Measurements from ENCODE around the gene DHRS9. TPM values are rescaled to one million over a fixed set of nuclear protein-coding genes. Genes with fewer than 3 reads are reported as not detected.

Gene DHRS9
- total RNA-seq, 2 experiments from 2014 or later: not detected

DNA sequence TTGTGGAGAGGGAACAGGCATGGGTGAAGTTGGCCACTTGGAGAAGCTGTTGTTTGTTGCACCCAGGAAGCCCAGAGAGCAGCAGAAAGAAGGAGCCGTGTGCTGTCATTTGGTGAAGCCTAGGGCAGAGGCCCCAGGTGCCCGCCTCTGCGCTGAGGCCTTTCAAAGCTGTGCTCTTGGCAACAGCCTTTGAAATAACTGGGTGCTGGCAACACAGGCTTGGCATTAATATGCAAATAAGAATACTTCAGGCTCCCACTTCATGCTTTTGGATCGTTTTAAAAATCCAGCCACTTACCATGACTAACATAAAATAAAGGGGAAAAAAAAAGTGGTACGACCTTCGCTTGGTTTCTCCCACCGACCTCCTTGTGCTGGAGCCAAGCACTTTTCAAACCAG, 41.1 kb downstream of the DHRS9 start:
- intact Hi-C loops (cut with micrococcal nuclease): loop anchor here (2.0 kb wide), 1 partner anchor 22 kb away; no protein-coding TSS in a partner anchor
- Mint-ChIP-seq H3K4me1 (ENCODE audit: low read depth) (peaks cover 42% of the 10 kb centered on the region), H3K4me3 (no peak overlapping the region), H3K27me3 (peaks cover 4% of the 10 kb centered on the region), H3K9me3 (no peaks in the 10 kb centered on the region), H3K27ac (no peak overlapping the region), H3K36me3 (ENCODE audit: low read depth) (no peaks in the 10 kb centered on the region)
- ATAC-seq (no peak), DNase-seq (no peak)
- POLR2A ChIA-PET: no interaction called here
- CTCF ChIA-PET: interaction anchor here (0.6 to 9.6 kb wide), 30 partner anchors 9 to 286 kb away, joined by 3 to 136 read pairs (median 6); no protein-coding TSS in a partner anchor
- TF ChIP-seq, protein P1, sequence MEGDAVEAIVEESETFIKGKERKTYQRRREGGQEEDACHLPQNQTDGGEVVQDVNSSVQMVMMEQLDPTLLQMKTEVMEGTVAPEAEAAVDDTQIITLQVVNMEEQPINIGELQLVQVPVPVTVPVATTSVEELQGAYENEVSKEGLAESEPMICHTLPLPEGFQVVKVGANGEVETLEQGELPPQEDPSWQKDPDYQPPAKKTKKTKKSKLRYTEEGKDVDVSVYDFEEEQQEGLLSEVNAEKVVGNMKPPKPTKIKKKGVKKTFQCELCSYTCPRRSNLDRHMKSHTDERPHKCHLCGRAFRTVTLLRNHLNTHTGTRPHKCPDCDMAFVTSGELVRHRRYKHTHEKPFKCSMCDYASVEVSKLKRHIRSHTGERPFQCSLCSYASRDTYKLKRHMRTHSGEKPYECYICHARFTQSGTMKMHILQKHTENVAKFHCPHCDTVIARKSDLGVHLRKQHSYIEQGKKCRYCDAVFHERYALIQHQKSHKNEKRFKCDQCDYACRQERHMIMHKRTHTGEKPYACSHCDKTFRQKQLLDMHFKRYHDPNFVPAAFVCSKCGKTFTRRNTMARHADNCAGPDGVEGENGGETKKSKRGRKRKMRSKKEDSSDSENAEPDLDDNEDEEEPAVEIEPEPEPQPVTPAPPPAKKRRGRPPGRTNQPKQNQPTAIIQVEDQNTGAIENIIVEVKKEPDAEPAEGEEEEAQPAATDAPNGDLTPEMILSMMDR (IDR thresholded peaks at IDR 0.05): no peak

DNA sequence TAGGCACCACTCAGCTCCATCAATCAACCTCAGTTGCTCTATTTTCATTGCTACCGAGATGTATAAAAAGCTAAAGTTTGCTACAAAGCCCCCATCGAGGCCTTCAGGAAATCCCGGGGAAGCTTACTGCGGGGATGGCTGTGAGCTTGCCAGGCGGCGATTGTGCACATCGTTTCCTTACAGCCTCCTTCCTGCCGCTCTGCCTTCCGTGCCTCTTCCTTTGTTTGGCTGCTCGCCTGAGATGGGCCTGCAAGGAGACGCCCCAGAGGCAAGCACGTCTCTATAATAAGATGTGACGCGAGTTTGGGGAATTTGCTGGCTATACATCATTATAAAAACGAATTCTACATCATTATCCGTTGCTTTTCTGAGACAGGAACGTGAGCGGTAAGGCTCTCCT, 41.6 kb downstream of the DHRS9 start:
- Mint-ChIP-seq H3K9me3 (no peaks in the 10 kb centered on the region), H3K4me1 (ENCODE audit: low read depth) (peaks cover 37% of the 10 kb centered on the region), H3K4me3 (no peak overlapping the region), H3K27me3 (peaks cover 4% of the 10 kb centered on the region), H3K36me3 (ENCODE audit: low read depth) (no peaks in the 10 kb centered on the region), H3K27ac (no peak overlapping the region)
- DNase-seq: no peak
- intact Hi-C loops (cut with micrococcal nuclease): loop anchor here (2.0 kb wide), 1 partner anchor 22 kb away; no protein-coding TSS in a partner anchor
- no peak for ATAC-seq
- TF ChIP-seq, protein P1 (IDR thresholded peaks at IDR 0.05): no peak
- CTCF ChIA-PET: interaction anchor here (0.6 to 9.6 kb wide), 24 partner anchors 9 to 285 kb away, joined by 3 to 136 read pairs (median 6); no protein-coding TSS in a partner anchor
- POLR2A ChIA-PET: no interaction called here

- ATAC-seq (no peak), DNase-seq (no peak)
- POLR2A ChIA-PET: no interaction called here
- Mint-ChIP-seq H3K4me1 (ENCODE audit: low read depth) (peaks cover 23% of the 10 kb centered on the region), H3K4me3 (no peak overlapping the region), H3K36me3 (ENCODE audit: low read depth) (no peaks in the 10 kb centered on the region), H3K27me3 (peaks cover 4% of the 10 kb centered on the region), H3K27ac (no peak overlapping the region), H3K9me3 (no peaks in the 10 kb centered on the region)
- TF ChIP-seq, protein P1 (IDR thresholded peaks at IDR 0.05): no peak
- CTCF ChIA-PET: interaction anchor here (0.7 to 9.6 kb wide), 5 partner anchors 18 to 163 kb away, joined by 3 to 136 read pairs (median 10); no protein-coding TSS in a partner anchor
- intact Hi-C loops (cut with micrococcal nuclease): no loop called here
Observed at GRCh38 chr2:169112841-169113240, 43.5 kb downstream of the DHRS9 start.

- POLR2A ChIA-PET: interaction anchor here (1.0 kb wide), 1 partner anchor 26 kb away, joined by 3 read pairs; no protein-coding TSS in a partner anchor
- Mint-ChIP-seq H3K27ac (no peak overlapping the region), H3K9me3 (no peaks in the 10 kb centered on the region), H3K36me3 (ENCODE audit: low read depth) (no peaks in the 10 kb centered on the region), H3K27me3 (peaks cover 4% of the 10 kb centered on the region), H3K4me1 (ENCODE audit: low read depth) (peaks cover 11% of the 10 kb centered on the region), H3K4me3 (no peak overlapping the region)
- intact Hi-C loops (cut with micrococcal nuclease): no loop called here
- TF ChIP-seq, protein P1 (IDR thresholded peaks at IDR 0.05): no peak
- CTCF ChIA-PET: interaction anchor here (1.0 to 9.6 kb wide), 6 partner anchors 13 to 156 kb away, joined by 3 to 136 read pairs (median 4); no protein-coding TSS in a partner anchor
- ATAC-seq: no peak
- DNase-seq: no peak
Observed at GRCh38 chr2:169114056-169114455, 44.7 kb downstream of the DHRS9 start.

- intact Hi-C loops (cut with micrococcal nuclease): no loop called here
- TF ChIP-seq, protein P1 (IDR thresholded peaks at IDR 0.05): no peak
- peaks cover 1% of the 10 kb centered on the region for H3K27me3 Mint-ChIP-seq
- ChIA-PET POLR2A (no interaction called here), CTCF (interaction anchor here (1.2 to 1.8 kb wide), 3 partner anchors 15 to 26 kb away, joined by 3 to 10 read pairs (median 8); no protein-coding TSS in a partner anchor)
- no peak overlapping the region for H3K27ac Mint-ChIP-seq
- peaks cover 4% of the 10 kb centered on the region for H3K4me1 Mint-ChIP-seq (ENCODE audit: low read depth)
- no peaks in the 10 kb centered on the region for H3K9me3 Mint-ChIP-seq
- H3K36me3 Mint-ChIP-seq (ENCODE audit: low read depth): no peaks in the 10 kb centered on the region
- no peak for ATAC-seq
- H3K4me3 Mint-ChIP-seq: no peak overlapping the region
- no peak for DNase-seq
Observed at GRCh38 chr2:169116327-169116726, 47.0 kb downstream of the DHRS9 start.
